ENCODE results near the gene FGD2.

GRCh38 chr6:37018198-37019064 lies 13.0 kb downstream of the FGD2 start:
- peak; percentile 76 for TF ChIP-seq CTCF (tag by site-specific recombination; IDR thresholded peaks at IDR 0.05)
- no peak for TF ChIP-seq ZNF549 (tag by site-specific recombination; IDR thresholded peaks at IDR 0.05)
- TF ChIP-seq GLI4 (tag by site-specific recombination; IDR thresholded peaks at IDR 0.05) = no peak
- TF ChIP-seq ZNF704 (tag by site-specific recombination; IDR thresholded peaks at IDR 0.05) = no peak
- no peak for TF ChIP-seq ZBTB26 (tag by site-specific recombination; optimal IDR thresholded peaks at IDR 0.05)
- TF ChIP-seq ZNF544 (tag by site-specific recombination; IDR thresholded peaks at IDR 0.05) = no peak
- no peak for TF ChIP-seq OVOL3 (tag by site-specific recombination; IDR thresholded peaks at IDR 0.05)
- TF ChIP-seq ZNF350 (tag by site-specific recombination; IDR thresholded peaks at IDR 0.05) = no peak

Measured in HEK293 (cell line).